ENCODE results near the gene NAGK. TPM values are rescaled to one million over a fixed set of nuclear protein-coding genes. Genes with fewer than 3 reads are reported as not detected.
A peak's percentile ranks its signal among the peaks of the same experiment; 100 is the strongest.

Gene NAGK
- total RNA-seq, 2 donors from 2014 or later, result 56.4 to 58.5 TPM

- Histone ChIP-seq H3K27ac (no peak overlapping the region), H3K4me1 (replicated peaks) (no peaks in the 10 kb centered on the region), H3K36me3 (no peaks in the 10 kb centered on the region), H3K9me3 (no peaks in the 10 kb centered on the region), H3K4me3 (no peak overlapping the region), H3K27me3 (replicated peaks; ENCODE audit: insufficient read depth) (no peaks in the 10 kb centered on the region)
- TF ChIP-seq CTCF (IDR thresholded peaks at IDR 0.05), result no peak
- no peak for TF ChIP-seq POLR2AphosphoS5 (IDR thresholded peaks at IDR 0.05)
- TF ChIP-seq POLR2A (IDR thresholded peaks at IDR 0.05), result no peak
- 91% methylated on average over 2 of the region's 2 CpGs for WGBS
- no peak for DNase-seq (ENCODE audit: low spot score)
- intact Hi-C loops (cut with DNase I), result no loop called here
Observed at GRCh38 chr2:71060211-71060610, 8.2 kb upstream of the NAGK start.

GRCh38 chr2:71060871-71061270, 7.6 kb upstream of the NAGK start:
- no peaks in the 10 kb centered on the region for H3K36me3 ChIP-seq
- TF ChIP-seq POLR2A (IDR thresholded peaks at IDR 0.05) (no peak), CTCF (IDR thresholded peaks at IDR 0.05) (no peak), POLR2AphosphoS5 (IDR thresholded peaks at IDR 0.05) (no peak)
- no peak for DNase-seq (ENCODE audit: low spot score)
- intact Hi-C loops (cut with DNase I), result no loop called here
- no peak overlapping the region for H3K4me3 ChIP-seq
- no peaks in the 10 kb centered on the region for H3K4me1 ChIP-seq (replicated peaks)
- no peaks in the 10 kb centered on the region for H3K9me3 ChIP-seq
- H3K27ac ChIP-seq, result no peak overlapping the region
- no peaks in the 10 kb centered on the region for H3K27me3 ChIP-seq (replicated peaks; ENCODE audit: insufficient read depth)
- 43% methylated on average over 3 of the region's 3 CpGs for WGBS

GRCh38 chr2:71063216-71063615, 5.2 kb upstream of the NAGK start:
- no peak overlapping the region for H3K27ac ChIP-seq
- TF ChIP-seq POLR2AphosphoS5 (IDR thresholded peaks at IDR 0.05), result no peak
- no peak for TF ChIP-seq POLR2A (IDR thresholded peaks at IDR 0.05)
- H3K4me1 ChIP-seq (replicated peaks), result no peaks in the 10 kb centered on the region
- DNase-seq (ENCODE audit: low spot score), result no peak
- WGBS, result 71% methylated on average over 1 of the region's 1 CpG
- intact Hi-C loops (cut with DNase I), result no loop called here
- no peaks in the 10 kb centered on the region for H3K27me3 ChIP-seq (replicated peaks; ENCODE audit: insufficient read depth)
- no peaks in the 10 kb centered on the region for H3K9me3 ChIP-seq
- no peaks in the 10 kb centered on the region for H3K36me3 ChIP-seq
- H3K4me3 ChIP-seq, result no peak overlapping the region

GRCh38 chr2:71064110-71064611, 4.3 kb upstream of the NAGK start:
- intact Hi-C loops (cut with DNase I), result no loop called here
- Histone ChIP-seq H3K27ac (peak overlapping the region in 1 of 2 donors; percentile 5), H3K9me3 (no peaks in the 10 kb centered on the region), H3K4me3 (no peak overlapping the region), H3K36me3 (no peaks in the 10 kb centered on the region), H3K4me1 (replicated peaks) (no peaks in the 10 kb centered on the region), H3K27me3 (replicated peaks; ENCODE audit: insufficient read depth) (no peaks in the 10 kb centered on the region)
- TF ChIP-seq CTCF (IDR thresholded peaks at IDR 0.05), result no peak
- no peak for TF ChIP-seq POLR2A (IDR thresholded peaks at IDR 0.05)
- no peak for TF ChIP-seq POLR2AphosphoS5 (IDR thresholded peaks at IDR 0.05)
- WGBS, result 27% methylated on average over 9 of the region's 9 CpGs
- DNase-seq (ENCODE audit: low spot score), result no peak

- Histone ChIP-seq H3K27me3 (replicated peaks; ENCODE audit: insufficient read depth) (no peaks in the 10 kb centered on the region), H3K36me3 (no peaks in the 10 kb centered on the region), H3K4me3 (no peak overlapping the region), H3K27ac (no peak overlapping the region), H3K4me1 (replicated peaks) (no peaks in the 10 kb centered on the region), H3K9me3 (no peaks in the 10 kb centered on the region)
- WGBS, result 69% methylated on average over 7 of the region's 7 CpGs
- TF ChIP-seq POLR2A (IDR thresholded peaks at IDR 0.05) (no peak), CTCF (IDR thresholded peaks at IDR 0.05) (no peak), POLR2AphosphoS5 (IDR thresholded peaks at IDR 0.05) (no peak)
- DNase-seq (ENCODE audit: low spot score), result no peak
- intact Hi-C loops (cut with DNase I), result loop anchor here (5.0 kb wide), 1 partner anchor 67 kb away; the partner anchor contains the start of genes MCEE and MPHOSPH10
Observed at GRCh38 chr2:71064754-71065621, 3.5 kb upstream of the NAGK start.

All from prostate gland (tissue), 2 donors.